CD4-positive, CD25-positive, alpha-beta regulatory T cell (primary cell): ENCODE data around the gene KIF11. TPM values are rescaled to one million over a fixed set of nuclear protein-coding genes. Genes with fewer than 3 reads are reported as not detected.

Source experiments
- ATAC-seq, 2 donors: fragments of 150-1000 bp; cut with Tn5 transposase; one replicate each; pipeline ENCODE4 v1.10.0; 2021; ENCODE audit warnings: low read depth in 2 of 2, moderate number of reproducible peaks in 2 of 2, moderate library complexity in 1 of 2
- DNase-seq, 3 donors: peaks; one replicate each; pipeline versions ENCODE4 v3.0.0 to v3.0.0-alpha.2; 2012 to 2022; ENCODE audit warnings: mixed read lengths in 1 of 3
- H3K27ac ChIP-seq: one replicate; pipeline ENCODE4 v1.7.0; 2013; ENCODE audit warnings: mild to moderate bottlenecking, low read length; ENCODE audit not compliant: insufficient read depth, poor library complexity, severe bottlenecking
- H3K27me3 ChIP-seq: one replicate; pipeline ENCODE4 v1.7.0; 2013; ENCODE audit warnings: low read length; ENCODE audit not compliant: control insufficient read depth, insufficient read depth
- H3K36me3 ChIP-seq: one replicate; pipeline ENCODE4 v1.7.0; 2013; ENCODE audit warnings: mild to moderate bottlenecking, low read length, moderate library complexity; ENCODE audit not compliant: control insufficient read depth, insufficient read depth
- H3K4me1 ChIP-seq: 2 replicates; pipeline ENCODE4 v1.7.0; 2013; ENCODE audit warnings: mild to moderate bottlenecking, low read length; ENCODE audit not compliant: insufficient read depth, control insufficient read depth, poor library complexity, severe bottlenecking
- H3K4me3 ChIP-seq: one replicate; pipeline ENCODE4 v1.7.0; 2013; ENCODE audit warnings: low read depth, mild to moderate bottlenecking, low read length, moderate library complexity
- H3K9me3 ChIP-seq, 2 experiments: 1 replicate in 1 of 2; 2 replicates in 1 of 2; pipeline ENCODE4 v1.7.0; 2013; ENCODE audit warnings: low read length in 2 of 2, mild to moderate bottlenecking in 1 of 2, moderate library complexity in 1 of 2; ENCODE audit not compliant: control insufficient read depth in 2 of 2
- H3K27ac Mint-ChIP-seq, 3 donors: one replicate each; pipeline ENCODE4 v1.8.0; 2020 to 2022; ENCODE audit warnings: mild to moderate bottlenecking in 3 of 3, mixed read lengths in 3 of 3, moderate library complexity in 2 of 3
- H3K27me3 Mint-ChIP-seq: one replicate; pipeline ENCODE4 v1.8.0; 2022; ENCODE audit warnings: mild to moderate bottlenecking, mixed read lengths
- H3K36me3 Mint-ChIP-seq: one replicate; pipeline ENCODE4 v1.8.0; 2020; ENCODE audit warnings: mixed read lengths
- H3K4me1 Mint-ChIP-seq, 4 donors: one replicate each; pipeline ENCODE4 v1.8.0; 2020 to 2022; ENCODE audit warnings: mixed read lengths in 4 of 4, mild to moderate bottlenecking in 1 of 4
- H3K4me3 Mint-ChIP-seq, 4 donors: one replicate each; pipeline ENCODE4 v1.8.0; 2020 to 2022; ENCODE audit warnings: mild to moderate bottlenecking in 4 of 4, mixed read lengths in 4 of 4, moderate library complexity in 3 of 4
- H3K9me3 Mint-ChIP-seq, 7 donors: one replicate each; pipeline ENCODE4 v1.8.0; 2020 to 2022; ENCODE audit warnings: mixed read lengths in 7 of 7, mild to moderate bottlenecking in 3 of 7, moderate library complexity in 2 of 7
- polyA plus RNA-seq, 4 donors: library from polyadenylated mRNA; unstranded; fragments of 300-500 nt; fragmentation: Illumina TruSeq; gene quantifications; one replicate each; pipeline ENCODE4 v1.2.3, GENCODE V29; 2021
- total RNA-seq: library from RNA; stranded (reverse); gene quantifications from one replicate; pipeline ENCODE4 v1.2.3, GENCODE V29; 2022

Gene KIF11
- total and polyA plus RNA-seq, 5 donors from 2014 or later: 2.1 to 6.8 (median 3.0) TPM

DNA sequence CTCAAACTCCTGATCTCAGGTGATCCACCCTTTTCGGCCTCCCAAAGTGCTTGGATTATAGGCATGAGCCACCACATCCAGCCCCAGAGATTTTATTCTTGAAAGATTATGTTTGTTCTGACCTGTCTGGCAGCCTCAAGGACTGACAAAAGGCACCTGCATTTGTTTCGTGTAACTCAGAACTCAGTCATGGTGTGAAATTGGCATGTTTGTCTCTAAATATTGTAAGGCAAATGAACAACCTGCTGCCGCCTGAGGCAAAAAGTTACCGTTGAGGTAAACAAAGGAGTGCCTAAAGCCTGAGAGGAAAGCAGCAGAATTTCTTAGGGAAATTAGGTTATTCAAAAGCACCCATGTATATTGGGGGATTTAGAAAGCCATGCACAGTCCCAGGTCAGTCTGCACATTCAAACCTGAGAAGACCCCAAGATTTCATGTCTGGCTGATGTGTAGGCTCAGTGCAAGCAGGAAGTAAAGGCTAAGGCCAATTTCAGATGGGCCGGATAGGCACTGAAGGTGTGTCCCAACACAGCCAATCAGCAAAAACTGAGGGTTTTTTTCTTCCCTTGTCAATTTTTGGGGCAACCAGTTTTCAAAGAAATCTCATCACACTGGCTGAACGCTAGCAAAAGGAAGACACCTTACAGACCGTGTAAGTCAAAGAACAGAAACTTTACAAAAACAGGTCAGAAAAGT is 63.5 kb downstream of the KIF11 start:
- Mint-ChIP-seq H3K27ac (no peak overlapping the region), H3K4me1 (no peaks in the 10 kb centered on the region), H3K4me3 (no peak overlapping the region), H3K27me3 (no peaks in the 10 kb centered on the region), H3K36me3 (peaks cover 15% of the 10 kb centered on the region), H3K9me3 (peaks cover 0 to 5% (median 0%) of the 10 kb centered on the region in 7 donors)
- no peak for DNase-seq
- no peak for ATAC-seq
- no peaks in the 10 kb centered on the region for H3K27me3 ChIP-seq
- H3K4me1 ChIP-seq: no peaks in the 10 kb centered on the region
- H3K4me3 ChIP-seq: no peak overlapping the region
- H3K27ac ChIP-seq: no peak overlapping the region
- no peaks in the 10 kb centered on the region for H3K9me3 ChIP-seq
- H3K36me3 ChIP-seq: no peaks in the 10 kb centered on the region

DNA sequence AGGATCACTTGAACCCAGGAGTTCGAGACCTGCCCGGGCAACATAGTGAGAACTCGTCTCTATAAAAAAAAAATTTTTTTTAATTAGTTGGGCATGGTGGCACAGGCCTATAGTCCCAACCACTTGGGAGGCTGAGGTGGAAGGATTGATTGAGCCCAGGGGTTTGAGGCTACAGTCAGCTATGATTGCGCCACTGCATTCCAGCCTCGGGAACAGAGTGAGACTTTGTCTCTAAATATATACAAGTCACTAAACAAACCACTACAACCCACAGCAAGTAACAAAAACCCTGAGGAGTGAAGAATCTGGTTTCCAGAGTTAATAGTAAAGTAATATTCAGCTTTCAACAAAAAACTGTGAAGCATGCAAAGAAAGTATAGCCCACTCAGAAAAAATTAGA is 64.1 kb downstream of the KIF11 start:
- Mint-ChIP-seq H3K27ac (no peak overlapping the region), H3K9me3 (peaks cover 0 to 5% (median under 1%) of the 10 kb centered on the region in 7 donors), H3K4me1 (no peaks in the 10 kb centered on the region), H3K4me3 (no peak overlapping the region), H3K27me3 (no peaks in the 10 kb centered on the region), H3K36me3 (peaks cover 15% of the 10 kb centered on the region)
- H3K36me3 ChIP-seq: no peaks in the 10 kb centered on the region
- DNase-seq: no peak
- H3K27ac ChIP-seq: no peak overlapping the region
- ATAC-seq: no peak
- H3K27me3 ChIP-seq: no peaks in the 10 kb centered on the region
- H3K9me3 ChIP-seq: no peaks in the 10 kb centered on the region
- H3K4me1 ChIP-seq: no peaks in the 10 kb centered on the region
- no peak overlapping the region for H3K4me3 ChIP-seq

DNA sequence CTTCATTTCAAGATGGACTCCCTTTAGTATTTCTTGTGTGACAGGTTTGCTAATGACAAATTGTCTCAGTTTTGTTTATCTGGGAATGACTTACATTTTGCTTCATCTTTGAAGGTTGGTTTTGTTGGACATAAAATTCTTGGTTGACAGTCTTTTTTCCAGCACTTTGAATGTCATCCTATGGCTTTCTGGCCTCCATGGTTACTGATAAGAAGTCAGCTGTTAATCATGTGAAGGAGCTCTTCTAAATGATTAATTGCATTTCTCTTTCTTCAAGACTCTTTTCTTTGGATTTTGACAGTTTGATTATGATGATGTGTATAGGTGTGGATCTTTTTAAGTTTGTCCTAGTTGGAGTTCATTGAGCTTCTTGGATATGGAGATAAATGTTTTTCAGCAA is 69.9 kb downstream of the KIF11 start:
- H3K36me3 Mint-ChIP-seq: no peaks in the 10 kb centered on the region
- H3K4me1 ChIP-seq: no peaks in the 10 kb centered on the region
- H3K36me3 ChIP-seq: no peaks in the 10 kb centered on the region
- H3K4me1 Mint-ChIP-seq: no peaks in the 10 kb centered on the region
- H3K27me3 Mint-ChIP-seq: peaks cover 17% of the 10 kb centered on the region
- DNase-seq (no peak), ATAC-seq (no peak)
- H3K27me3 ChIP-seq: no peaks in the 10 kb centered on the region
- peaks cover 0 to 25% (median 9%) of the 10 kb centered on the region in 7 donors for H3K9me3 Mint-ChIP-seq
- no peak overlapping the region for H3K27ac ChIP-seq
- H3K27ac Mint-ChIP-seq: no peak overlapping the region
- H3K4me3 Mint-ChIP-seq: no peak overlapping the region
- H3K9me3 ChIP-seq: peaks cover 14 to 17% of the 10 kb centered on the region in 2 experiments
- no peak overlapping the region for H3K4me3 ChIP-seq

GRCh38 chr10:92664322-92664721 is 71.4 kb downstream of the KIF11 start:
- H3K9me3 ChIP-seq: peaks cover 14 to 17% of the 10 kb centered on the region in 2 experiments
- H3K4me3 Mint-ChIP-seq: no peak overlapping the region
- H3K9me3 Mint-ChIP-seq: peaks cover 0 to 25% (median 9%) of the 10 kb centered on the region in 7 donors
- H3K4me3 ChIP-seq: no peak overlapping the region
- ATAC-seq (no peak), DNase-seq (no peak)
- H3K36me3 ChIP-seq: no peaks in the 10 kb centered on the region
- no peaks in the 10 kb centered on the region for H3K4me1 ChIP-seq
- H3K36me3 Mint-ChIP-seq: no peaks in the 10 kb centered on the region
- peaks cover 17% of the 10 kb centered on the region for H3K27me3 Mint-ChIP-seq
- no peak overlapping the region for H3K27ac ChIP-seq
- H3K27ac Mint-ChIP-seq: no peak overlapping the region
- H3K27me3 ChIP-seq: no peaks in the 10 kb centered on the region
- H3K4me1 Mint-ChIP-seq: no peaks in the 10 kb centered on the region

DNA sequence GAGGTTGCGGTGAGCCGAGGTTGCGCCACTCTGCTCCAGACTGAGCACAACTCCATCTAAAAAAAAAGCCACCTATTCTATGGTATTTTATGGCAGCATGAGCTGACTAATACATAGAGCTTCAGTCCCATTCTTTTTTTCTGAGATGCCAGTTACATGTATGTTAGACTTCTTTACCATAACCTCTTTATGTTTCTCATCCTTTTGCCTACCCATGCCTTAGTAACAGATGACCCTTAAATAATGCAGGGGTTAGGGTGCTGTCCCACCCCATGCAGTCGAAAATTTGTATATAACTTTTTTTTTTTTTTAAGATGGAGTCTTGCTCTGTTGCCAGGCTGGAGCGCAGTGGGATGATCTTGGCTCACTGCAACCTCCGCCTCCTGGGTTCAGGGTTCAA is 74.1 kb downstream of the KIF11 start:
- ATAC-seq (no peak), DNase-seq (no peak)
- Histone ChIP-seq H3K9me3 (peaks cover 14 to 17% of the 10 kb centered on the region in 2 experiments), H3K27me3 (no peaks in the 10 kb centered on the region), H3K27ac (no peak overlapping the region), H3K4me3 (no peak overlapping the region), H3K4me1 (no peaks in the 10 kb centered on the region), H3K36me3 (no peaks in the 10 kb centered on the region)
- H3K27me3 Mint-ChIP-seq: peaks cover 23% of the 10 kb centered on the region
- no peak overlapping the region for H3K4me3 Mint-ChIP-seq
- H3K9me3 Mint-ChIP-seq: peaks cover 0 to 21% (median 6%) of the 10 kb centered on the region in 7 donors
- H3K27ac Mint-ChIP-seq: no peak overlapping the region
- no peaks in the 10 kb centered on the region for H3K4me1 Mint-ChIP-seq
- no peaks in the 10 kb centered on the region for H3K36me3 Mint-ChIP-seq

DNA sequence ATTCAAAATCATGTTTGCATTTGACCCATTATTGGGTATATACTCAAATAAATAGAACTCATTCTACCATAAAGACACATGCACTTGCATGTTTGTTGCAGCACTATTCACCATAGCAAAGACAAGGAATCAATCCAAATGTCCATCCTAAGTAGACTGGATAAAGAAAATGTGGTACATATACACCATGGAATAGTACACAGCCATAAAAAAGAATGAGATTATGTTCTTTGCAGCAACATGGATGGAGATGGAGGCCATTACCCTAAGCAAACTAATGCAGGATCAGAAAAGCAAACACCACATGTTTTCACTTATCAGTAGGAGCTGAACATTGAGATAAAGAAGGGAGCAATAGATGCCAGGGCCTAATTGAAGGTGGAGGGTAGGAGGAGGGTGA is 84.8 kb downstream of the KIF11 start:
- DNase-seq: no peak
- H3K9me3 ChIP-seq: no peaks in the 10 kb centered on the region
- H3K36me3 ChIP-seq: no peaks in the 10 kb centered on the region
- H3K27ac Mint-ChIP-seq: no peak overlapping the region
- peaks cover 3% of the 10 kb centered on the region for H3K27me3 ChIP-seq
- no peak overlapping the region for H3K27ac ChIP-seq
- no peaks in the 10 kb centered on the region for H3K36me3 Mint-ChIP-seq
- no peaks in the 10 kb centered on the region for H3K4me1 Mint-ChIP-seq
- H3K9me3 Mint-ChIP-seq: peaks cover 0 to 3% (median 0%) of the 10 kb centered on the region in 7 donors
- H3K4me3 ChIP-seq: no peak overlapping the region
- H3K27me3 Mint-ChIP-seq: peaks cover 22% of the 10 kb centered on the region
- ATAC-seq: no peak
- no peak overlapping the region for H3K4me3 Mint-ChIP-seq
- no peaks in the 10 kb centered on the region for H3K4me1 ChIP-seq

DNA sequence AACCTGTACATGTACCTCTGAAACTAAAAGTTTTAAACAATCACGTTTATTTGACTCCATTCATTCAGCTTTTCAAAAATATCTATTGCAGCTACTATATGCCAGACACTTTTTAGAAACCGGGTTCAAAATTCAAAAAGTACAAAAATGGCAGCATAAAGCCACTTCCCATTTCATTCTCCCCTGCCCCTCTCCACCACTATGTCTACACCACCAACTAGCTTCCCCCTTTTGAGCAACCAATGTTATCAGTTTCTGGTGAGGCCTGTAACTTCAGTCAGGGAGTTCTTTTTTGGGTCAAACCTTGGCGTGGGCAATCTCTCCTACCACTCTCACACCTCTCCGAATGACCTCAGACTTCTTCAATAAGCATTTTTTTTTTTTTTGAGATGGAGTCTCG is 85.3 kb downstream of the KIF11 start:
- H3K27me3 ChIP-seq: peaks cover 3% of the 10 kb centered on the region
- Mint-ChIP-seq H3K4me3 (no peak overlapping the region), H3K4me1 (no peaks in the 10 kb centered on the region), H3K9me3 (peaks cover 0 to 3% (median 0%) of the 10 kb centered on the region in 7 donors), H3K27ac (peak overlapping the region in 1 of 3 donors; percentile 85), H3K36me3 (no peaks in the 10 kb centered on the region), H3K27me3 (peaks cover 27% of the 10 kb centered on the region)
- no peaks in the 10 kb centered on the region for H3K9me3 ChIP-seq
- no peak for DNase-seq
- ATAC-seq: no peak
- H3K4me3 ChIP-seq: no peak overlapping the region
- H3K4me1 ChIP-seq: no peaks in the 10 kb centered on the region
- no peak overlapping the region for H3K27ac ChIP-seq
- H3K36me3 ChIP-seq: no peaks in the 10 kb centered on the region

GRCh38 chr10:92681306-92681834 is 88.4 kb downstream of the KIF11 start:
- peaks cover 54% of the 10 kb centered on the region for H3K27me3 Mint-ChIP-seq
- Histone ChIP-seq H3K4me3 (no peak overlapping the region), H3K4me1 (no peaks in the 10 kb centered on the region), H3K9me3 (no peaks in the 10 kb centered on the region), H3K27ac (no peak overlapping the region), H3K27me3 (peaks cover 16% of the 10 kb centered on the region), H3K36me3 (no peaks in the 10 kb centered on the region)
- DNase-seq: no peak
- H3K9me3 Mint-ChIP-seq: peaks cover 0 to 6% (median 2%) of the 10 kb centered on the region in 7 donors
- no peak overlapping the region for H3K4me3 Mint-ChIP-seq
- ATAC-seq: no peak
- no peak overlapping the region for H3K27ac Mint-ChIP-seq
- no peaks in the 10 kb centered on the region for H3K36me3 Mint-ChIP-seq
- H3K4me1 Mint-ChIP-seq: no peaks in the 10 kb centered on the region
